ENCODE measurements around the gene LAD1. TPM values are rescaled to one million over a fixed set of nuclear protein-coding genes. Genes with fewer than 3 reads are reported as not detected.

LAD1 gene
- total RNA-seq, 2 donors from 2014 or later = not detected

Other genes starting within 250 kb of the LAD1 start
- 10 to 100 TPM; 19.5 to 25.7 TPM for gene TMEM9, start 244.8 kb downstream of the LAD1 start, total RNA-seq
- gene IGFN1, start 208.5 kb downstream of the LAD1 start, total RNA-seq = under 1 TPM in 1 of 2 donors, not detected in 1; 0.21 TPM
- not detected for gene PKP1, start 115.8 kb downstream of the LAD1 start, total RNA-seq
- not detected for gene TNNT2, start 21.6 kb downstream of the LAD1 start, total RNA-seq
- gene TNNI1, start 22.4 kb upstream of the LAD1 start, total RNA-seq = not detected
- 10 to 100 TPM in 1 of 2 donors, 1 to 10 TPM in 1; 9.4 to 21.0 TPM for gene PHLDA3, start 69.9 kb upstream of the LAD1 start, total RNA-seq
- 10 to 100 TPM; 25.0 to 51.1 TPM for gene CSRP1, start 107.8 kb upstream of the LAD1 start, total RNA-seq
- 1 to 10 TPM in 1 of 2 donors, under 1 TPM in 1; 0.28 to 1.3 TPM for gene NAV1, start 139.8 kb upstream of the LAD1 start, total RNA-seq